Activated CD8-positive, alpha-beta T cell treated with anti-CD3 and anti-CD28 coated beads for 36 hours (primary cell): ENCODE data around the gene ARHGEF6. TPM values are rescaled to one million over a fixed set of nuclear protein-coding genes. Genes with fewer than 3 reads are reported as not detected.
A peak's percentile ranks its signal among the peaks of the same experiment; 100 is the strongest.

Experiments used
- ATAC-seq: fragments of 200-7000 bp; cut with Tn5 transposase; one replicate; pipeline ENCODE4 v1.10.0; 2021; ENCODE audit warnings: mild to moderate bottlenecking, moderate library complexity
- CTCF ChIA-PET: fragments of 350-600 bp; sonication (Branson Sonifier 250); formaldehyde crosslinking; loops from one replicate; lab custom pipeline; 2021; ENCODE audit warnings: antibody characterized with exemption; lab: Charles Lee
- POLR2A ChIA-PET: fragments of 350-600 bp; sonication (Branson Sonifier 250); formaldehyde crosslinking; loops from one replicate; lab custom pipeline; 2021; ENCODE audit warnings: antibody characterized with exemption; lab: Charles Lee
- DNase-seq: peaks from one replicate; pipeline ENCODE4 v3.0.0-alpha.2; 2020
- H3K27ac Mint-ChIP-seq: one replicate; pipeline ENCODE4 v1.8.0; 2021; ENCODE audit warnings: mild to moderate bottlenecking, mixed read lengths
- H3K27me3 Mint-ChIP-seq: one replicate; pipeline ENCODE4 v1.8.0; 2021; ENCODE audit warnings: mixed read lengths
- H3K36me3 Mint-ChIP-seq: one replicate; pipeline ENCODE4 v1.8.0; 2021; ENCODE audit warnings: low read depth, mixed read lengths
- H3K4me1 Mint-ChIP-seq: one replicate; pipeline ENCODE4 v1.8.0; 2021; ENCODE audit warnings: low read depth, mixed read lengths
- H3K4me3 Mint-ChIP-seq: one replicate; pipeline ENCODE4 v1.8.0; 2021; ENCODE audit warnings: mild to moderate bottlenecking, moderate library complexity, mixed read lengths
- H3K9me3 Mint-ChIP-seq: one replicate; pipeline ENCODE4 v1.8.0; 2021; ENCODE audit warnings: mixed read lengths
- intact Hi-C: fragments of 100-400 bp; cut with micrococcal nuclease; formaldehyde crosslinking; loops from one replicate; pipeline ENCODE4 v1.10.0; 2022
- total RNA-seq, 2 experiments: library from RNA; stranded (reverse); gene quantifications; one replicate each; pipeline ENCODE4 v1.2.3, GENCODE V29; 2021
- TF ChIP-seq, protein P1 (sequence below): fragments of 200-600 bp; IDR thresholded peaks from one replicate; pipeline ENCODE4 v1.8.0; 2022; ENCODE audit warnings: antibody characterized with exemption, mild to moderate bottlenecking

ARHGEF6 gene
- total RNA-seq, 2 experiments from 2014 or later: 45.7 to 45.8 TPM

DNA sequence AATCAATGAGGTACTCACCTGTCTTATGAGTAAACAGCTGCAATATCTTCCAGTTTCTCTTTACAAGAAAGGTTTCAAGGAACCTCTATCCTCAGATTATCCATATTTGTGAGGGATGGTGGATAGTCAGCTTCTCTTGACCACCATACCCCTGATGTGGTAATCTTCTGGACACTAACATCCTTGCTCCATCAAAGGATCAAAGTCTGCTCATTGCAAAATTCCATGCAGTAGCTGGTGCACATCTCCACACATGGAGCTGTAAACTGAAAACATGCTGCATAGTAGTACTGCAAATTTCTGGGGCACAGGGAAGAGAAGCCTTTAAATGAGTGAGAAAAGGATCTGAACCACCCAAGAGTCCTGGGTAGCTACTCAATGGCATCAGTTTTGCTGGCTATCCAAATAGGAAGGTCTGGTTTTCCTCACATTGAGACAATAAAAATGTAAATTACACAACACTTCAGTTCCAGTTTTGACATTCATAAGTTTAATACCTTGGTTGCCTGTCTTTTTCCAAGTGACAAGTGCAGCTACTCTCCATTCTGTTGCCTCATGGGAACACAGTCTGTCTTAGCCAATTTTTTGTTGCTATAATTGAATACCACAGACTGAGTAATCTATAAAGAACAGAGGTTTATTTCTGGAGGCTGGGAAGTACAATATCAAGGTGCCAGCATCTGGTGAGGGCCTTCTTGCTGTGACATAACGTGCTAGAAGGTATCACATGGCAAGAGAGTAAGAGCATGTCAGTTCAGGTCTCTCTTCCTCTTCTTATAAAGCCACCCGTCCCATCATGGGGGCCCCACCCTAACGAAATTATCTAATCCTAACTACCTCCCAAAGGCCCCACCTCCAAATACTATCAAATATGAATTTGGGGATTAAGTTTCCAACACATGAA is 34.4 kb upstream of the ARHGEF6 start:
- ChIA-PET POLR2A (interaction anchor here (0.6 to 1.0 kb wide), 2 partner anchors 10 to 28 kb away, joined by 3 read pairs; no protein-coding TSS in a partner anchor), CTCF (no interaction called here)
- Mint-ChIP-seq H3K4me1 (peaks cover 4% of the 10 kb centered on the region), H3K27me3 (no peaks in the 10 kb centered on the region), H3K36me3 (no peaks in the 10 kb centered on the region), H3K4me3 (no peak overlapping the region), H3K9me3 (no peaks in the 10 kb centered on the region), H3K27ac (no peak overlapping the region)
- intact Hi-C loops: no loop called here
- ATAC-seq (no peak), DNase-seq (no peak)
- TF ChIP-seq, protein P1, sequence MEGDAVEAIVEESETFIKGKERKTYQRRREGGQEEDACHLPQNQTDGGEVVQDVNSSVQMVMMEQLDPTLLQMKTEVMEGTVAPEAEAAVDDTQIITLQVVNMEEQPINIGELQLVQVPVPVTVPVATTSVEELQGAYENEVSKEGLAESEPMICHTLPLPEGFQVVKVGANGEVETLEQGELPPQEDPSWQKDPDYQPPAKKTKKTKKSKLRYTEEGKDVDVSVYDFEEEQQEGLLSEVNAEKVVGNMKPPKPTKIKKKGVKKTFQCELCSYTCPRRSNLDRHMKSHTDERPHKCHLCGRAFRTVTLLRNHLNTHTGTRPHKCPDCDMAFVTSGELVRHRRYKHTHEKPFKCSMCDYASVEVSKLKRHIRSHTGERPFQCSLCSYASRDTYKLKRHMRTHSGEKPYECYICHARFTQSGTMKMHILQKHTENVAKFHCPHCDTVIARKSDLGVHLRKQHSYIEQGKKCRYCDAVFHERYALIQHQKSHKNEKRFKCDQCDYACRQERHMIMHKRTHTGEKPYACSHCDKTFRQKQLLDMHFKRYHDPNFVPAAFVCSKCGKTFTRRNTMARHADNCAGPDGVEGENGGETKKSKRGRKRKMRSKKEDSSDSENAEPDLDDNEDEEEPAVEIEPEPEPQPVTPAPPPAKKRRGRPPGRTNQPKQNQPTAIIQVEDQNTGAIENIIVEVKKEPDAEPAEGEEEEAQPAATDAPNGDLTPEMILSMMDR: no peak

DNA sequence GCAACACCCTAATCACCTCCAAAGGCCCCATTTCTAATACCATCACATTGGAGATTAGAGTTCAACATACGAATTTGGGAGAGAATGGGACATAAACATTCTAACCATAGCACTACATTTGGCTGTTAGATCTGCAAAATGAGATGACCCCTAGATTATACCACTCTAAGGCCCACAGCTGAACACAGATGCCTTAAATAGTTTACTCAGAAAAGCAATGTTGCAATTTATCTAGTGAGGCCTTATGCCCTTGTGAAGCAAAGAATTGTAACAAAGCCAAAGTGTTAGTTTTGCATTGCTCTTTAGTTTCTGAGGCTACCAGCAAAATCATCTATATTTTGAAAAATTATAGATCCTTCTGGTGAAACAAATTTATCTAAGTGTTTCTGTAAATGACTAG is 31.6 kb upstream of the ARHGEF6 start:
- no peak overlapping the region for H3K4me3 Mint-ChIP-seq
- H3K36me3 Mint-ChIP-seq: no peaks in the 10 kb centered on the region
- no peaks in the 10 kb centered on the region for H3K9me3 Mint-ChIP-seq
- ChIA-PET POLR2A (no interaction called here), CTCF (no interaction called here)
- peaks cover 5% of the 10 kb centered on the region for H3K4me1 Mint-ChIP-seq
- ATAC-seq: no peak
- TF ChIP-seq, protein P1: no peak
- no peak overlapping the region for H3K27ac Mint-ChIP-seq
- H3K27me3 Mint-ChIP-seq: no peaks in the 10 kb centered on the region
- intact Hi-C loops: no loop called here
- no peak for DNase-seq

DNA sequence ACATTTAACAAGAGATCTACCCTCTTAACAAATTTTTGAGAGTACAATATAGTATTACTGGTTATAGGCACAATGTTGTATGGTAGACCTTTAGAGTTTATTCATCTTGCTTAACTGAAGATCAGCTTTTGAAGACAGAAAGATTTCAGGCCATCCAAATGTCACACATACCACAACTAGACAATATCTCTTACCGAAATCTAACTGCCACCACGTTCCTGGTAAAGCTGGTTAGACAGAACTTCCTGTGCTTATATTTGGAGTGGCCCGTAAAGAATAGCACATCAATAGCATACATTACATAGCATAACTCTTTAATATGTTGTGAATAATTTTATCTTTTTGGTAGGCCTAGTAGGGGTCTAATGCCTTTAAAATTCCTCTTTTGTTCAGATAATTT is 29.8 kb upstream of the ARHGEF6 start:
- no peaks in the 10 kb centered on the region for H3K27me3 Mint-ChIP-seq
- TF ChIP-seq, protein P1: no peak
- ChIA-PET CTCF (interaction anchor here (1.2 kb wide), 1 partner anchor 73 kb away, joined by 4 read pairs; no protein-coding TSS in a partner anchor), POLR2A (interaction anchor here (0.7 to 1.2 kb wide), 3 partner anchors 14 to 70 kb away, joined by 3 to 4 read pairs (median 3); partner anchors contain the start of gene RBMX)
- peak; percentile 76 for ATAC-seq
- peaks cover 5% of the 10 kb centered on the region for H3K4me1 Mint-ChIP-seq
- intact Hi-C loops: no loop called here
- H3K9me3 Mint-ChIP-seq: no peaks in the 10 kb centered on the region
- peak; percentile 6 for DNase-seq
- H3K36me3 Mint-ChIP-seq: no peaks in the 10 kb centered on the region
- H3K4me3 Mint-ChIP-seq: no peak overlapping the region
- H3K27ac Mint-ChIP-seq: peak overlapping the region; percentile 82

DNA sequence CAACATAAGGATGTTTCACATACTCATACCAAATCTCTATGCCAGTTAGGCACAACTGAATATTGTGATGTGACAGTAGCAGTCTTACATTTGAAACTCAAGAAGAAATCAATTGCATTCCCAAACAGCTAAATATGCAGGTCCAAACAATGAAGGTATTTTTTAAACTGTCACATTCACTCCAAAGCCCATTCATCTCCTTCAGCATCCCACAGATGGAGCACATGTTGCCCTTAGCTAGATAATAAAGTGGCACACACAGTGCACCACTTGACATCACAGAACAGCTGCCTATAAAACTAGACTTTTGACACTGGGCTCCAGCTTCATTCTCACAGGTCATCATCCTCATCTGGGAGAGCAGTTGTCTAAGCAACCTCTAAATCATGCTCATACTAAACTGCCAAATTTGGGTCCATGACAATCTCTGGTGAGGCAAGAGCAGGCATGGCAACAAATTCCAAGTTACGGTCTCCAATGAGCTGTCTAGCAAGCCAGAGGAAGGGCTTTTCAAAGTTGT is 26.2 kb upstream of the ARHGEF6 start:
- Mint-ChIP-seq H3K4me1 (peaks cover 5% of the 10 kb centered on the region), H3K27ac (no peak overlapping the region), H3K9me3 (no peaks in the 10 kb centered on the region), H3K27me3 (no peaks in the 10 kb centered on the region), H3K36me3 (no peaks in the 10 kb centered on the region), H3K4me3 (no peak overlapping the region)
- ChIA-PET CTCF (interaction anchor here (1.2 kb wide), 1 partner anchor 112 kb away, joined by 3 read pairs; no protein-coding TSS in a partner anchor), POLR2A (no interaction called here)
- DNase-seq (no peak), ATAC-seq (no peak)
- intact Hi-C loops: no loop called here
- TF ChIP-seq, protein P1: no peak

DNA sequence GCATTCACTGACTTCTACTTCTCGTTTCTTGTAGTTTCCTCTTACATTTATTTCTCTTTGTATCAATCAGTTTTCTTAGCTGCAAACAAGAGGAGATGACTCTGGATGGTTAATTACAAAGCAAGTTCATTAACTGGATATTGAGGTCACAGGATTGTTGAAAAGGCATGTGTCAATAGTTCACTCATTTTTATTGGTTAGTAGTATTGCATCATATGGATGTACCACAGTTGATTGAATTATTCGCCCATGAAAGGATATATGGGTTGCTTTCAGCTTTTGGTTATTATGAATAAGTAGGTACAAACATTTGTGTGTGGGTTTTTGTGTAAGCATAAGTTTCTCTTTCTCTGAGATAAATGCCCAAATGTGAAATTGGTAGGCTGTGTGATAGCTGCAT is 21.8 kb upstream of the ARHGEF6 start:
- POLR2A ChIA-PET: interaction anchor here (0.9 kb wide), 1 partner anchor 34 kb away, joined by 3 read pairs; no protein-coding TSS in a partner anchor
- CTCF ChIA-PET: interaction anchor here (1.4 kb wide), 1 partner anchor 91 kb away, joined by 3 read pairs; no protein-coding TSS in a partner anchor
- intact Hi-C loops: no loop called here
- ATAC-seq (no peak), DNase-seq (no peak)
- TF ChIP-seq, protein P1: no peak
- Mint-ChIP-seq H3K4me3 (no peak overlapping the region), H3K9me3 (no peaks in the 10 kb centered on the region), H3K27ac (no peak overlapping the region), H3K36me3 (no peaks in the 10 kb centered on the region), H3K27me3 (no peaks in the 10 kb centered on the region), H3K4me1 (peaks cover 10% of the 10 kb centered on the region)
